ENCODE measurements around the gene TP73. TPM values are rescaled to one million over a fixed set of nuclear protein-coding genes. Genes with fewer than 3 reads are reported as not detected.
"Not testable (repeated sequence)": the region's sequence is repeated elsewhere in the genome, so short reads cannot be mapped to it uniquely, and the experiment has no call there.

The TP73 gene
- total RNA-seq, 1 donor from 2014 or later = not detected

- H3K36me3 ChIP-seq (ENCODE audit: control insufficient read depth in 3 of 3, insufficient read depth in 3 of 3, low read length in 3 of 3) = peaks cover 16 to 17% (median 16%) of the 10 kb centered on the region in 3 donors
- peak overlapping the region; percentile 65 to 85 (median 79) for H3K4me3 ChIP-seq (ENCODE audit: low read length in 3 of 3)
- H3K9ac ChIP-seq (ENCODE audit: low read depth in 1 of 3, low read length in 3 of 3) = peak overlapping the region; percentile 66 to 88 (median 80)
- no peaks in the 10 kb centered on the region for H3K9me3 ChIP-seq (ENCODE audit: control insufficient read depth in 3 of 3, low read length in 3 of 3)
- peaks cover 23 to 39% (median 28%) of the 10 kb centered on the region in 3 donors for H3K4me1 ChIP-seq (ENCODE audit: control insufficient read depth in 3 of 3, insufficient read depth in 3 of 3, low read length in 3 of 3)
- H3K27me3 ChIP-seq (ENCODE audit: control insufficient read depth in 3 of 3, insufficient read depth in 3 of 3, low read length in 3 of 3) = peaks cover 0 to 2% (median 0%) of the 10 kb centered on the region in 3 donors
- peak overlapping the region; percentile 79 for H3K27ac ChIP-seq (ENCODE audit: low read depth, low read length)
Measured at GRCh38 chr1:3746389-3746829, 94.1 kb downstream of the TP73 start.

GRCh38 chr1:3746830-3747521 lies 94.7 kb downstream of the TP73 start:
- peaks cover 0 to 2% (median 0%) of the 10 kb centered on the region in 3 donors for H3K27me3 ChIP-seq (ENCODE audit: control insufficient read depth in 3 of 3, insufficient read depth in 3 of 3, low read length in 3 of 3)
- H3K9me3 ChIP-seq (ENCODE audit: control insufficient read depth in 3 of 3, low read length in 3 of 3) = no peaks in the 10 kb centered on the region
- H3K36me3 ChIP-seq (ENCODE audit: control insufficient read depth in 3 of 3, insufficient read depth in 3 of 3, low read length in 3 of 3) = peaks cover 11 to 13% (median 11%) of the 10 kb centered on the region in 3 donors
- H3K9ac ChIP-seq (ENCODE audit: low read depth in 1 of 3, low read length in 3 of 3) = peak overlapping the region; percentile 66 to 88 (median 80)
- peak overlapping the region; percentile 79 for H3K27ac ChIP-seq (ENCODE audit: low read depth, low read length)
- H3K4me3 ChIP-seq (ENCODE audit: low read length in 3 of 3) = peak overlapping the region; percentile 70 to 85 (median 79)
- peaks cover 23 to 39% (median 28%) of the 10 kb centered on the region in 3 donors for H3K4me1 ChIP-seq (ENCODE audit: control insufficient read depth in 3 of 3, insufficient read depth in 3 of 3, low read length in 3 of 3)

GRCh38 chr1:3747522-3747848 lies 95.2 kb downstream of the TP73 start:
- H3K4me1 ChIP-seq (ENCODE audit: control insufficient read depth in 3 of 3, insufficient read depth in 3 of 3, low read length in 3 of 3) = peaks cover 23 to 38% (median 28%) of the 10 kb centered on the region in 3 donors
- peak overlapping the region; percentile 33 to 88 (median 59) for H3K9ac ChIP-seq (ENCODE audit: low read depth in 1 of 3, low read length in 3 of 3)
- H3K27me3 ChIP-seq (ENCODE audit: control insufficient read depth in 3 of 3, insufficient read depth in 3 of 3, low read length in 3 of 3) = peaks cover 0 to 4% (median 0%) of the 10 kb centered on the region in 3 donors
- H3K27ac ChIP-seq (ENCODE audit: low read depth, low read length) = peak overlapping the region; percentile 79
- peaks cover 6 to 9% (median 6%) of the 10 kb centered on the region in 3 donors for H3K36me3 ChIP-seq (ENCODE audit: control insufficient read depth in 3 of 3, insufficient read depth in 3 of 3, low read length in 3 of 3)
- no peaks in the 10 kb centered on the region for H3K9me3 ChIP-seq (ENCODE audit: control insufficient read depth in 3 of 3, low read length in 3 of 3)
- H3K4me3 ChIP-seq (ENCODE audit: low read length in 3 of 3) = peak overlapping the region; percentile 70 to 85 (median 79)

- H3K27me3 ChIP-seq (ENCODE audit: control insufficient read depth in 3 of 3, insufficient read depth in 3 of 3, low read length in 3 of 3) = peaks cover 0 to 6% (median 0%) of the 10 kb centered on the region in 3 donors
- no peaks in the 10 kb centered on the region for H3K9me3 ChIP-seq (ENCODE audit: control insufficient read depth in 3 of 3, low read length in 3 of 3)
- H3K4me3 ChIP-seq (ENCODE audit: low read length in 3 of 3) = peak overlapping the region in 1 of 3 donors; percentile 79
- no peak overlapping the region for H3K9ac ChIP-seq (ENCODE audit: low read depth in 1 of 3, low read length in 3 of 3)
- H3K36me3 ChIP-seq (ENCODE audit: control insufficient read depth in 3 of 3, insufficient read depth in 3 of 3, low read length in 3 of 3) = peaks cover 1 to 5% (median 2%) of the 10 kb centered on the region in 3 donors
- H3K27ac ChIP-seq (ENCODE audit: low read depth, low read length) = no peak overlapping the region
- peaks cover 23 to 33% (median 28%) of the 10 kb centered on the region in 3 donors for H3K4me1 ChIP-seq (ENCODE audit: control insufficient read depth in 3 of 3, insufficient read depth in 3 of 3, low read length in 3 of 3)
Measured at GRCh38 chr1:3747903-3748302, 95.6 kb downstream of the TP73 start.

GRCh38 chr1:3748316-3748900 lies 96.1 kb downstream of the TP73 start:
- peaks cover 23 to 30% (median 25%) of the 10 kb centered on the region in 3 donors for H3K4me1 ChIP-seq (ENCODE audit: control insufficient read depth in 3 of 3, insufficient read depth in 3 of 3, low read length in 3 of 3)
- H3K27me3 ChIP-seq (ENCODE audit: control insufficient read depth in 3 of 3, insufficient read depth in 3 of 3, low read length in 3 of 3); H3K9ac ChIP-seq (ENCODE audit: low read depth in 1 of 3, low read length in 3 of 3); H3K9me3 ChIP-seq (ENCODE audit: control insufficient read depth in 3 of 3, low read length in 3 of 3); H3K36me3 ChIP-seq (ENCODE audit: control insufficient read depth in 3 of 3, insufficient read depth in 3 of 3, low read length in 3 of 3); H3K27ac ChIP-seq (ENCODE audit: low read depth, low read length); H3K4me3 ChIP-seq (ENCODE audit: low read length in 3 of 3): not testable (repeated sequence)

GRCh38 chr1:3749512-3749911 lies 97.2 kb downstream of the TP73 start:
- H3K36me3 ChIP-seq (ENCODE audit: control insufficient read depth in 3 of 3, insufficient read depth in 3 of 3, low read length in 3 of 3) = peaks cover 0 to 2% (median 0%) of the 10 kb centered on the region in 3 donors
- H3K4me3 ChIP-seq (ENCODE audit: low read length in 3 of 3) = no peak overlapping the region
- H3K9me3 ChIP-seq (ENCODE audit: control insufficient read depth in 3 of 3, low read length in 3 of 3) = no peaks in the 10 kb centered on the region
- H3K27ac ChIP-seq (ENCODE audit: low read depth, low read length) = no peak overlapping the region
- peaks cover 0 to 17% (median 12%) of the 10 kb centered on the region in 3 donors for H3K27me3 ChIP-seq (ENCODE audit: control insufficient read depth in 3 of 3, insufficient read depth in 3 of 3, low read length in 3 of 3)
- H3K9ac ChIP-seq (ENCODE audit: low read depth in 1 of 3, low read length in 3 of 3) = no peak overlapping the region
- H3K4me1 ChIP-seq (ENCODE audit: control insufficient read depth in 3 of 3, insufficient read depth in 3 of 3, low read length in 3 of 3) = peaks cover 21 to 28% (median 23%) of the 10 kb centered on the region in 3 donors

- H3K27ac ChIP-seq (ENCODE audit: low read depth, low read length) = no peak overlapping the region
- no peaks in the 10 kb centered on the region for H3K36me3 ChIP-seq (ENCODE audit: control insufficient read depth in 3 of 3, insufficient read depth in 3 of 3, low read length in 3 of 3)
- no peak overlapping the region for H3K9ac ChIP-seq (ENCODE audit: low read depth in 1 of 3, low read length in 3 of 3)
- no peaks in the 10 kb centered on the region for H3K9me3 ChIP-seq (ENCODE audit: control insufficient read depth in 3 of 3, low read length in 3 of 3)
- peaks cover 0 to 27% (median 16%) of the 10 kb centered on the region in 3 donors for H3K27me3 ChIP-seq (ENCODE audit: control insufficient read depth in 3 of 3, insufficient read depth in 3 of 3, low read length in 3 of 3)
- peaks cover 9 to 16% (median 11%) of the 10 kb centered on the region in 3 donors for H3K4me1 ChIP-seq (ENCODE audit: control insufficient read depth in 3 of 3, insufficient read depth in 3 of 3, low read length in 3 of 3)
- H3K4me3 ChIP-seq (ENCODE audit: low read length in 3 of 3) = no peak overlapping the region
Measured at GRCh38 chr1:3750741-3751140, 98.4 kb downstream of the TP73 start.

- Histone ChIP-seq H3K4me3 (ENCODE audit: low read length in 3 of 3) (no peak within 1 kb of the TSS), H3K4me1 (ENCODE audit: control insufficient read depth in 3 of 3, insufficient read depth in 3 of 3, low read length in 3 of 3) (peaks cover 0 to 5% (median 0%) of the 10 kb centered on the region in 3 donors), H3K36me3 (ENCODE audit: control insufficient read depth in 3 of 3, insufficient read depth in 3 of 3, low read length in 3 of 3) (no peaks in the 10 kb centered on the region), H3K27ac (ENCODE audit: low read depth, low read length) (no peak within 1 kb of the TSS), H3K9ac (ENCODE audit: low read depth in 1 of 3, low read length in 3 of 3) (no peak within 1 kb of the TSS), H3K9me3 (ENCODE audit: control insufficient read depth in 3 of 3, low read length in 3 of 3) (no peaks in the 10 kb centered on the region), H3K27me3 (ENCODE audit: control insufficient read depth in 3 of 3, insufficient read depth in 3 of 3, low read length in 3 of 3) (peaks cover 0 to 28% (median 18%) of the 10 kb centered on the region in 3 donors)
Measured at GRCh38 chr1:3752400-3752945, 100.2 kb downstream of the TP73 start, which contains the start of gene CCDC27. Gene CCDC27 (plus strand): TSS chr1:3752450. CDS start chr1:3752482, 32 bp downstream.

- no peak overlapping the region for H3K4me3 ChIP-seq (ENCODE audit: low read length in 3 of 3)
- H3K36me3 ChIP-seq (ENCODE audit: control insufficient read depth in 3 of 3, insufficient read depth in 3 of 3, low read length in 3 of 3) = no peaks in the 10 kb centered on the region
- no peaks in the 10 kb centered on the region for H3K4me1 ChIP-seq (ENCODE audit: control insufficient read depth in 3 of 3, insufficient read depth in 3 of 3, low read length in 3 of 3)
- no peaks in the 10 kb centered on the region for H3K9me3 ChIP-seq (ENCODE audit: control insufficient read depth in 3 of 3, low read length in 3 of 3)
- H3K9ac ChIP-seq (ENCODE audit: low read depth in 1 of 3, low read length in 3 of 3) = no peak overlapping the region
- H3K27ac ChIP-seq (ENCODE audit: low read depth, low read length) = no peak overlapping the region
- peaks cover 0 to 28% (median 18%) of the 10 kb centered on the region in 3 donors for H3K27me3 ChIP-seq (ENCODE audit: control insufficient read depth in 3 of 3, insufficient read depth in 3 of 3, low read length in 3 of 3)
Measured at GRCh38 chr1:3753656-3754454, 101.5 kb downstream of the TP73 start.
